ENCODE measurements around the gene USP5.
"Not testable (repeated sequence)": the region's sequence is repeated elsewhere in the genome, so short reads cannot be mapped to it uniquely, and the experiment has no call there.

Gene USP5

GRCh38 chr12:6843118-6843902 is 8.6 kb upstream of the USP5 start:
- no peak for DNase-seq

- no peak for DNase-seq
These were observed 6.6 kb upstream of the USP5 start for GRCh38 chr12:6845395-6845794.

GRCh38 chr12:6846316-6846869 is 5.6 kb upstream of the USP5 start:
- no peak for DNase-seq

- DNase-seq, result no peak
These were observed 4.3 kb upstream of the USP5 start for GRCh38 chr12:6847676-6848075.

GRCh38 chr12:6849427-6849826 is 2.5 kb upstream of the USP5 start:
- DNase-seq, result no peak

- DNase-seq, result no peak
These were observed 1.9 kb upstream of the USP5 start for GRCh38 chr12:6849976-6850560.

GRCh38 chr12:6850796-6851152 is 1.2 kb upstream of the USP5 start:
- DNase-seq, result no peak

- DNase-seq, result peak; percentile 97
These were observed 613 bp upstream of the USP5 start, which contains the start of gene CDCA3 for GRCh38 chr12:6851153-6851920. Gene CDCA3 (minus strand): TSS chr12:6851286. CDS start chr12:6850952, 334 bp downstream.

GRCh38 chr12:6852651-6853354 is 853 bp downstream of the USP5 start:
- peak; percentile 56 for DNase-seq

- DNase-seq, result no peak
These were observed 1.7 kb downstream of the USP5 start for GRCh38 chr12:6853626-6854025.

GRCh38 chr12:6854036-6854435 is 2.1 kb downstream of the USP5 start:
- no peak for DNase-seq

- DNase-seq, result no peak
These were observed 3.4 kb downstream of the USP5 start for GRCh38 chr12:6855322-6855721.

GRCh38 chr12:6858799-6859198 is 6.8 kb downstream of the USP5 start:
- DNase-seq, result no peak

GRCh38 chr12:6860116-6860515 is 8.2 kb downstream of the USP5 start:
- DNase-seq, result no peak

- no peak for DNase-seq
These were observed 9.0 kb downstream of the USP5 start for GRCh38 chr12:6860942-6861341.

GRCh38 chr12:6861391-6861790 is 9.4 kb downstream of the USP5 start:
- no peak for DNase-seq

- DNase-seq, result no peak
These were observed 11.1 kb downstream of the USP5 start for GRCh38 chr12:6863033-6863432.

- no peak for DNase-seq
These were observed 11.8 kb downstream of the USP5 start for GRCh38 chr12:6863586-6864321.

- not testable (repeated sequence) for DNase-seq
These were observed 13.4 kb downstream of the USP5 start for GRCh38 chr12:6865307-6865706.

- DNase-seq, result no peak
These were observed 14.4 kb downstream of the USP5 start for GRCh38 chr12:6866163-6866919.

- DNase-seq, result no peak
These were observed 15.0 kb downstream of the USP5 start for GRCh38 chr12:6866920-6867412.
